Smooth muscle cell (in vitro differentiated cells): ENCODE results near the gene SPEG. TPM values are rescaled to one million over a fixed set of nuclear protein-coding genes. Genes with fewer than 3 reads are reported as not detected.

ENCODE experiments used
- DNase-seq: peaks from one replicate; lab custom pipeline; 2025; ENCODE audit not compliant: unreplicated experiment; lab: John Stamatoyannopoulos, UW
- H2AFZ ChIP-seq: fragments of 200-600 bp; sonication (generic); 2 replicates; pipeline ENCODE4 v1.6.0; 2016; ENCODE audit warnings: antibody characterized with exemption, low read depth, mild to moderate bottlenecking
- H3F3A ChIP-seq: fragments of 200-600 bp; sonication (generic); 2 replicates; pipeline ENCODE4 v1.6.0; 2017; ENCODE audit warnings: antibody characterized with exemption, low read depth
- H3K27ac ChIP-seq: fragments of 200-600 bp; sonication (generic); 2 replicates; pipeline ENCODE4 v1.5.1; 2016; ENCODE audit warnings: low read depth, mild to moderate bottlenecking
- H3K27me3 ChIP-seq: fragments of 200-600 bp; sonication (generic); 2 replicates; pipeline ENCODE4 v1.6.1; 2016; ENCODE audit warnings: low read depth, mild to moderate bottlenecking
- H3K36me3 ChIP-seq: fragments of 200-600 bp; sonication (generic); 2 replicates; pipeline ENCODE4 v1.5.1; 2016; ENCODE audit warnings: low read depth
- H3K4me1 ChIP-seq: fragments of 200-600 bp; sonication (generic); 2 replicates; pipeline ENCODE4 v1.5.1; 2016; ENCODE audit warnings: low read depth
- H3K4me2 ChIP-seq: fragments of 200-600 bp; sonication (generic); 2 replicates; pipeline ENCODE4 v1.6.0; 2016; ENCODE audit warnings: mild to moderate bottlenecking
- H3K4me3 ChIP-seq: fragments of 200-600 bp; sonication (generic); 2 replicates; pipeline ENCODE4 v1.5.1; 2016; ENCODE audit warnings: mild to moderate bottlenecking
- H3K79me2 ChIP-seq: fragments of 200-600 bp; sonication (generic); 2 replicates; pipeline ENCODE4 v1.6.0; 2016; ENCODE audit warnings: low read depth, mild to moderate bottlenecking
- H3K9ac ChIP-seq: fragments of 200-600 bp; sonication (generic); 2 replicates; pipeline ENCODE4 v1.6.0; 2016; ENCODE audit warnings: low read depth
- H3K9me3 ChIP-seq: fragments of 200-600 bp; sonication (generic); replicated peaks from 2 replicates; pipeline ENCODE4 v1.5.1; 2016; ENCODE audit warnings: low read depth
- H4K20me1 ChIP-seq: fragments of 200-600 bp; sonication (generic); 2 replicates; pipeline ENCODE4 v1.6.0; 2016; ENCODE audit warnings: low read depth
- CTCF ChIP-seq: fragments of 200-600 bp; sonication (generic); IDR thresholded peaks from 2 replicates; pipeline ENCODE4 v1.5.1; 2017; ENCODE audit warnings: borderline replicate concordance, mild to moderate bottlenecking, antibody characterized with exemption; ENCODE audit not compliant: insufficient read depth, poor library complexity, severe bottlenecking
- WGBS: methylation state at CpG from one replicate; pipeline ENCODE4 v1.1.7; 2016; ENCODE audit warnings: low lambda C conversion rate; 5-methylcytosine and 5-hydroxymethylcytosine counted together
- polyA plus RNA-seq: library from polyadenylated mRNA; unstranded; fragments of >200 nt; fragmentation: Nextera tagmentation; extraction: Ambion mirVana; gene quantifications from 2 replicates; pipeline ENCODE4 v1.2.1, GENCODE V29; 2016
- total RNA-seq: library from RNA; depleted of rRNA; stranded (reverse); fragments of >200 nt; gene quantifications from 2 replicates; pipeline ENCODE4 v1.2.3, GENCODE V29; 2014

Gene SPEG
- total and polyA plus RNA-seq, 2 experiments from 2014 or later: 14.9 to 37.8 TPM

- Histone ChIP-seq H3K4me1 (peaks cover 20% of the 10 kb centered on the region), H3K36me3 (no peaks in the 10 kb centered on the region), H3F3A (peaks cover under 1% of the 10 kb centered on the region), H3K9ac (no peak overlapping the region), H3K4me3 (no peak overlapping the region), H2AFZ (no peak overlapping the region), H4K20me1 (no peaks in the 10 kb centered on the region), H3K9me3 (no peaks in the 10 kb centered on the region), H3K27ac (no peak overlapping the region), H3K79me2 (no peaks in the 10 kb centered on the region), H3K27me3 (no peaks in the 10 kb centered on the region), H3K4me2 (no peak overlapping the region)
- WGBS: 58% methylated on average over 39 of the region's 88 CpGs
- no peak for TF ChIP-seq CTCF
- DNase-seq: no peak
Measured at GRCh38 chr2:219448099-219448775, 13.6 kb downstream of the SPEG start.

GRCh38 chr2:219448776-219449341, 14.2 kb downstream of the SPEG start:
- no peak overlapping the region for H3K9ac ChIP-seq
- WGBS: 79% methylated on average over 15 of the region's 51 CpGs
- no peak for DNase-seq
- H4K20me1 ChIP-seq: no peaks in the 10 kb centered on the region
- H3K27me3 ChIP-seq: no peaks in the 10 kb centered on the region
- H3K36me3 ChIP-seq: no peaks in the 10 kb centered on the region
- no peak overlapping the region for H3K4me2 ChIP-seq
- TF ChIP-seq CTCF: no peak
- no peaks in the 10 kb centered on the region for H3K79me2 ChIP-seq
- no peak overlapping the region for H3K27ac ChIP-seq
- H3K4me1 ChIP-seq: peaks cover 26% of the 10 kb centered on the region
- H3F3A ChIP-seq: peaks cover 7% of the 10 kb centered on the region
- H2AFZ ChIP-seq: no peak overlapping the region
- no peak overlapping the region for H3K4me3 ChIP-seq
- H3K9me3 ChIP-seq: no peaks in the 10 kb centered on the region

GRCh38 chr2:219449609-219450008, 15.0 kb downstream of the SPEG start:
- Histone ChIP-seq H3K27ac (no peak overlapping the region), H3K27me3 (no peaks in the 10 kb centered on the region), H3K36me3 (no peaks in the 10 kb centered on the region), H3K9me3 (no peaks in the 10 kb centered on the region), H3F3A (peaks cover 11% of the 10 kb centered on the region), H4K20me1 (no peaks in the 10 kb centered on the region), H3K4me3 (no peak overlapping the region), H2AFZ (no peak overlapping the region), H3K79me2 (no peaks in the 10 kb centered on the region), H3K4me2 (no peak overlapping the region), H3K9ac (no peak overlapping the region), H3K4me1 (peaks cover 30% of the 10 kb centered on the region)
- no peak for TF ChIP-seq CTCF
- WGBS: 98% methylated on average over 5 of the region's 5 CpGs
- no peak for DNase-seq
